Adipocyte (in vitro differentiated cells): ENCODE data around the gene NEDD4L.

Experiments used
- DNase-seq: peaks from one replicate; pipeline ENCODE4 v3.0.0-alpha.2; 2015; ENCODE audit warnings: low read depth
- H3K27me3 ChIP-seq: replicated peaks from 2 replicates; pipeline ENCODE4 v1.7.0; 2013; ENCODE audit warnings: mild to moderate bottlenecking, low read length, moderate library complexity; ENCODE audit not compliant: control insufficient read depth, insufficient read depth
- H3K36me3 ChIP-seq: 2 replicates; pipeline ENCODE4 v1.7.0; 2013; ENCODE audit warnings: low read length, mild to moderate bottlenecking, moderate library complexity; ENCODE audit not compliant: control insufficient read depth, insufficient read depth, severe bottlenecking
- H3K4me1 ChIP-seq: 2 replicates; pipeline ENCODE4 v1.7.0; 2013; ENCODE audit warnings: mild to moderate bottlenecking, low read length, moderate library complexity; ENCODE audit not compliant: control insufficient read depth, insufficient read depth
- H3K4me3 ChIP-seq: 2 replicates; pipeline ENCODE4 v1.7.0; 2013; ENCODE audit warnings: mild to moderate bottlenecking, low read length, moderate library complexity
- H3K9ac ChIP-seq: 2 replicates; pipeline ENCODE4 v1.7.0; 2013; ENCODE audit warnings: mild to moderate bottlenecking, low read length, moderate library complexity
- H3K9me3 ChIP-seq: 2 replicates; pipeline ENCODE4 v1.7.0; 2013; ENCODE audit warnings: mild to moderate bottlenecking, low read length, moderate library complexity; ENCODE audit not compliant: control insufficient read depth

Gene NEDD4L

GRCh38 chr18:58319719-58320118, 275.7 kb downstream of the NEDD4L start:
- no peaks in the 10 kb centered on the region for H3K27me3 ChIP-seq
- no peak overlapping the region for H3K9ac ChIP-seq
- H3K36me3 ChIP-seq, result no peaks in the 10 kb centered on the region
- peaks cover 17% of the 10 kb centered on the region for H3K4me1 ChIP-seq
- no peaks in the 10 kb centered on the region for H3K9me3 ChIP-seq
- no peak for DNase-seq
- no peak overlapping the region for H3K4me3 ChIP-seq

GRCh38 chr18:58320907-58321561, 277.0 kb downstream of the NEDD4L start:
- H3K36me3 ChIP-seq, result no peaks in the 10 kb centered on the region
- DNase-seq, result no peak
- H3K9ac ChIP-seq, result no peak overlapping the region
- H3K4me1 ChIP-seq, result peaks cover 17% of the 10 kb centered on the region
- H3K9me3 ChIP-seq, result no peaks in the 10 kb centered on the region
- H3K4me3 ChIP-seq, result no peak overlapping the region
- H3K27me3 ChIP-seq, result no peaks in the 10 kb centered on the region

- peak overlapping the region; percentile 63 for H3K4me3 ChIP-seq
- H3K9me3 ChIP-seq, result no peaks in the 10 kb centered on the region
- peak overlapping the region; percentile 76 for H3K9ac ChIP-seq
- peaks cover 18% of the 10 kb centered on the region for H3K4me1 ChIP-seq
- peak; percentile 90 for DNase-seq
- no peaks in the 10 kb centered on the region for H3K27me3 ChIP-seq
- H3K36me3 ChIP-seq, result no peaks in the 10 kb centered on the region
These were observed 278.0 kb downstream of the NEDD4L start for GRCh38 chr18:58321986-58322385.

- no peaks in the 10 kb centered on the region for H3K27me3 ChIP-seq
- no peak overlapping the region for H3K9ac ChIP-seq
- H3K4me3 ChIP-seq, result no peak overlapping the region
- no peak for DNase-seq
- no peaks in the 10 kb centered on the region for H3K36me3 ChIP-seq
- H3K9me3 ChIP-seq, result no peaks in the 10 kb centered on the region
- peaks cover 18% of the 10 kb centered on the region for H3K4me1 ChIP-seq
These were observed 278.4 kb downstream of the NEDD4L start for GRCh38 chr18:58322464-58322863.

- Histone ChIP-seq H3K9ac (no peak overlapping the region), H3K36me3 (no peaks in the 10 kb centered on the region), H3K4me3 (no peak overlapping the region), H3K9me3 (no peaks in the 10 kb centered on the region), H3K4me1 (peaks cover 18% of the 10 kb centered on the region), H3K27me3 (no peaks in the 10 kb centered on the region)
- DNase-seq, result no peak
These were observed 280.1 kb downstream of the NEDD4L start for GRCh38 chr18:58323866-58324762.

- no peak for DNase-seq
- no peak overlapping the region for H3K9ac ChIP-seq
- peaks cover 18% of the 10 kb centered on the region for H3K4me1 ChIP-seq
- H3K27me3 ChIP-seq, result no peaks in the 10 kb centered on the region
- H3K4me3 ChIP-seq, result no peak overlapping the region
- no peaks in the 10 kb centered on the region for H3K36me3 ChIP-seq
- H3K9me3 ChIP-seq, result no peaks in the 10 kb centered on the region
These were observed 280.9 kb downstream of the NEDD4L start for GRCh38 chr18:58324824-58325480.

GRCh38 chr18:58325494-58325893, 281.5 kb downstream of the NEDD4L start:
- Histone ChIP-seq H3K36me3 (no peaks in the 10 kb centered on the region), H3K4me3 (no peak overlapping the region), H3K27me3 (no peaks in the 10 kb centered on the region), H3K9me3 (no peaks in the 10 kb centered on the region), H3K9ac (peak overlapping the region; percentile 19), H3K4me1 (peaks cover 21% of the 10 kb centered on the region)
- DNase-seq, result peak; percentile 89

GRCh38 chr18:58334061-58334460, 290.0 kb downstream of the NEDD4L start:
- H3K9me3 ChIP-seq, result no peaks in the 10 kb centered on the region
- H3K27me3 ChIP-seq, result no peaks in the 10 kb centered on the region
- no peak for DNase-seq
- H3K36me3 ChIP-seq, result no peaks in the 10 kb centered on the region
- peaks cover 10% of the 10 kb centered on the region for H3K4me1 ChIP-seq
- H3K4me3 ChIP-seq, result no peak overlapping the region
- no peak overlapping the region for H3K9ac ChIP-seq

GRCh38 chr18:58335223-58335622, 291.2 kb downstream of the NEDD4L start:
- no peak overlapping the region for H3K4me3 ChIP-seq
- no peaks in the 10 kb centered on the region for H3K36me3 ChIP-seq
- no peaks in the 10 kb centered on the region for H3K9me3 ChIP-seq
- H3K4me1 ChIP-seq, result peaks cover 9% of the 10 kb centered on the region
- H3K9ac ChIP-seq, result no peak overlapping the region
- no peak for DNase-seq
- no peaks in the 10 kb centered on the region for H3K27me3 ChIP-seq

GRCh38 chr18:58335821-58336220, 291.8 kb downstream of the NEDD4L start:
- Histone ChIP-seq H3K4me3 (no peak overlapping the region), H3K9me3 (no peaks in the 10 kb centered on the region), H3K4me1 (peaks cover 5% of the 10 kb centered on the region), H3K9ac (no peak overlapping the region), H3K36me3 (no peaks in the 10 kb centered on the region), H3K27me3 (no peaks in the 10 kb centered on the region)
- DNase-seq, result peak; percentile 14

GRCh38 chr18:58336605-58337004, 292.6 kb downstream of the NEDD4L start:
- Histone ChIP-seq H3K27me3 (no peaks in the 10 kb centered on the region), H3K9me3 (no peaks in the 10 kb centered on the region), H3K4me3 (no peak overlapping the region), H3K9ac (no peak overlapping the region), H3K36me3 (no peaks in the 10 kb centered on the region), H3K4me1 (peaks cover 5% of the 10 kb centered on the region)
- no peak for DNase-seq
